NCI-H524 treated with DMSO at 0.1 percent for 48 hours (cell line): ENCODE results near the gene SPATS2.
"Not testable (repeated sequence)": the region's sequence is repeated elsewhere in the genome, so short reads cannot be mapped to it uniquely, and the experiment has no call there.

ENCODE experiments used
- DNase-seq: peaks from one replicate; lab custom pipeline; 2025; lab: John Stamatoyannopoulos, UW

The SPATS2 gene

GRCh38 chr12:49367381-49368239 lies at the start of gene SPATS2:
Gene SPATS2, plus strand, starts transcription at chr12:49367462. Its CDS starts 93,551 bp downstream, at chr12:49461013.
- no peak for DNase-seq

GRCh38 chr12:49320411-49321103 lies 46.7 kb upstream of the SPATS2 start:
- DNase-seq = not testable (repeated sequence)

- no peak for DNase-seq
Measured at GRCh38 chr12:49322367-49322707, 44.9 kb upstream of the SPATS2 start.

- peak; percentile 83 for DNase-seq
Measured at GRCh38 chr12:49322708-49323523, 44.3 kb upstream of the SPATS2 start, which contains the start of gene TROAP. Gene TROAP, plus strand, starts transcription at chr12:49323255. Its CDS starts 354 bp downstream, at chr12:49323609.

- no peak for DNase-seq
Measured at GRCh38 chr12:49323524-49324097, 43.7 kb upstream of the SPATS2 start.

GRCh38 chr12:49325606-49326005 lies 41.7 kb upstream of the SPATS2 start:
- no peak for DNase-seq

GRCh38 chr12:49327368-49327767 lies 39.9 kb upstream of the SPATS2 start:
- DNase-seq = no peak

- no peak for DNase-seq
Measured at GRCh38 chr12:49327887-49328286, 39.4 kb upstream of the SPATS2 start.

GRCh38 chr12:49328816-49329215 lies 38.4 kb upstream of the SPATS2 start:
- no peak for DNase-seq

- DNase-seq = no peak
Measured at GRCh38 chr12:49330032-49330619, 37.1 kb upstream of the SPATS2 start.

GRCh38 chr12:49330631-49331379 lies 36.5 kb upstream of the SPATS2 start:
- no peak for DNase-seq

GRCh38 chr12:49331380-49332222 lies 35.7 kb upstream of the SPATS2 start:
- DNase-seq = no peak

GRCh38 chr12:49332441-49332861 lies 34.8 kb upstream of the SPATS2 start:
- no peak for DNase-seq

- no peak for DNase-seq
Measured at GRCh38 chr12:49332891-49333371, 34.3 kb upstream of the SPATS2 start.

- not testable (repeated sequence) for DNase-seq
Measured at GRCh38 chr12:49333778-49334177, 33.5 kb upstream of the SPATS2 start.

GRCh38 chr12:49334226-49334625 lies 33.0 kb upstream of the SPATS2 start:
- no peak for DNase-seq

- no peak for DNase-seq
Measured at GRCh38 chr12:49334681-49335080, 32.6 kb upstream of the SPATS2 start.

- DNase-seq = no peak
Measured at GRCh38 chr12:49335118-49335954, 31.9 kb upstream of the SPATS2 start.
